Endothelial cell of umbilical vein (primary cell): ENCODE measurements around the gene TMEM179B. TPM values are rescaled to one million over a fixed set of nuclear protein-coding genes. Genes with fewer than 3 reads are reported as not detected.
A peak's percentile ranks its signal among the peaks of the same experiment; 100 is the strongest.

ENCODE experiments used
- BruUV-seq: library from RNA; stranded (reverse); fragments of 400-500 nt; replicated peaks from 2 replicates; lab custom pipeline; 2021; lab: Mats Ljungman, UMichigan
- CTCF ChIA-PET: fragments of 300-600, 350-600 bp; sonication (Branson Sonifier 250); formaldehyde crosslinking; loops from one replicate; lab custom pipeline; 2021; ENCODE audit warnings: antibody characterized with exemption, inconsistent platforms; lab: Charles Lee
- POLR2A ChIA-PET: fragments of 300-600, 350-600 bp; sonication (Branson Sonifier 250); formaldehyde crosslinking; loops from one replicate; lab custom pipeline; 2021; ENCODE audit warnings: antibody characterized with exemption, inconsistent platforms; lab: Charles Lee
- DNase-seq: peaks from one replicate; pipeline ENCODE4 v3.0.0-alpha.2; 2011; ENCODE audit warnings: low read depth, low spot score
- FAIRE-seq: peaks from 2 replicates; lab custom pipeline; 2011; peaks lifted over from hg19 to GRCh38; lab: Jason Lieb, UNC
- H2AFZ ChIP-seq: 2 replicates; pipeline ENCODE4 v1.6.0; 2012; ENCODE audit warnings: low read depth, low read length, control low read depth, inconsistent platforms
- H3K27ac ChIP-seq: 2 replicates; pipeline ENCODE4 v1.5.1; 2011; ENCODE audit warnings: low read depth, mild to moderate bottlenecking, control low read depth, low read length, moderate library complexity; ENCODE audit not compliant: insufficient read depth
- H3K27me3 ChIP-seq, 2 experiments: 2 replicates each; pipeline versions ENCODE4 v1.6.0 to v1.6.1; 2011; ENCODE audit warnings: low read length in 2 of 2, mixed read lengths in 1 of 2; ENCODE audit not compliant: control insufficient read depth in 2 of 2, insufficient read depth in 2 of 2
- H3K36me3 ChIP-seq, 2 experiments: 2 replicates in 1 of 2; 3 replicates in 1 of 2; pipeline ENCODE4 v1.5.1; 2011; ENCODE audit warnings: low read length in 2 of 2, mild to moderate bottlenecking in 1 of 2, moderate library complexity in 1 of 2; ENCODE audit not compliant: control insufficient read depth in 2 of 2, insufficient read depth in 2 of 2; ENCODE audit errors: extremely low read depth in 1 of 2
- H3K4me1 ChIP-seq: 3 replicates; pipeline ENCODE4 v1.5.1; 2011; ENCODE audit warnings: mild to moderate bottlenecking, low read length; ENCODE audit not compliant: control insufficient read depth, insufficient read depth; ENCODE audit errors: extremely low read depth
- H3K4me2 ChIP-seq: 2 replicates; pipeline ENCODE4 v1.6.1; 2011; ENCODE audit warnings: low read length, control low read depth, mixed read lengths; ENCODE audit not compliant: insufficient read depth
- H3K4me3 ChIP-seq, 3 experiments: fragments of 200-600 bp in 1 of 3; sonication (generic), shearing (Covaris generic) in 1 of 3; replicated peaks in 1 of 3; 2 replicates each; pipeline ENCODE4 v1.5.1; 2011 to 2016; ENCODE audit warnings: control low read depth in 3 of 3, low read length in 3 of 3, mild to moderate bottlenecking in 2 of 3, inconsistent platforms in 1 of 3, low read depth in 1 of 3, moderate library complexity in 1 of 3; ENCODE audit not compliant: insufficient read depth in 1 of 3
- H3K79me2 ChIP-seq: 2 replicates; pipeline ENCODE4 v1.6.0; 2012; ENCODE audit warnings: low read length, inconsistent platforms; ENCODE audit not compliant: control insufficient read depth, insufficient read depth
- H3K9ac ChIP-seq: replicated peaks from 2 replicates; pipeline ENCODE3; 2011; ENCODE audit warnings: low read length, control low read depth; ENCODE audit not compliant: insufficient read depth; ENCODE audit errors: extremely low read depth
- H3K9me1 ChIP-seq: replicated peaks from 3 replicates; pipeline ENCODE4 v1.6.0; 2011; ENCODE audit warnings: mild to moderate bottlenecking, low read length; ENCODE audit not compliant: control insufficient read depth, insufficient read depth; ENCODE audit errors: extremely low read depth
- H3K9me3 ChIP-seq: replicated peaks from 2 replicates; pipeline ENCODE4 v1.5.1; 2012; ENCODE audit warnings: low read length, inconsistent platforms; ENCODE audit not compliant: control insufficient read depth, insufficient read depth
- H4K20me1 ChIP-seq: replicated peaks from 2 replicates; pipeline ENCODE3; 2011; ENCODE audit warnings: mild to moderate bottlenecking, low read length; ENCODE audit not compliant: control insufficient read depth, insufficient read depth; ENCODE audit errors: extremely low read depth
- CTCF ChIP-seq, 2 donors: IDR thresholded peaks; 1 replicate in 1 of 2; 2 replicates in 1 of 2; pipeline ENCODE4 v1.5.1; 2011; ENCODE audit warnings: low read length in 2 of 2, mild to moderate bottlenecking in 2 of 2, moderate library complexity in 2 of 2, control low read depth in 1 of 2, inconsistent platforms in 1 of 2, low read depth in 1 of 2; ENCODE audit not compliant: insufficient read depth in 1 of 2; ENCODE audit errors: extremely low read depth in 1 of 2
- EZH2 ChIP-seq: IDR thresholded peaks from 2 replicates; pipeline ENCODE4 v1.6.1; 2012; ENCODE audit warnings: borderline replicate concordance, low read depth, mild to moderate bottlenecking, moderate library complexity, low read length, inconsistent platforms; ENCODE audit not compliant: severe bottlenecking
- GATA2 ChIP-seq: IDR thresholded peaks from 2 replicates; pipeline ENCODE4 v1.7.0; 2011; ENCODE audit warnings: low read depth, mild to moderate bottlenecking, moderate library complexity, mixed read lengths, low read length; ENCODE audit not compliant: insufficient read length, insufficient read depth
- JUN ChIP-seq: IDR thresholded peaks from 2 replicates; pipeline ENCODE4 v1.6.1; 2011; ENCODE audit warnings: borderline replicate concordance, low read depth; ENCODE audit not compliant: insufficient read length, insufficient read depth
- MYC ChIP-seq: IDR thresholded peaks from one replicate; pipeline ENCODE4 v1.6.1; 2011; ENCODE audit warnings: mild to moderate bottlenecking, low read depth, low read length
- POLR2A ChIP-seq: IDR thresholded peaks from 2 replicates; pipeline ENCODE4 v1.6.1; 2012; ENCODE audit warnings: low read depth, mild to moderate bottlenecking, control low read depth, low read length
- POLR2AphosphoS5 ChIP-seq: IDR thresholded peaks from 2 replicates; pipeline ENCODE4 v1.6.1; 2012; ENCODE audit warnings: low read depth, mild to moderate bottlenecking, control low read depth, low read length, moderate library complexity; ENCODE audit not compliant: insufficient read depth
- dilution Hi-C: fragments of 300-500 bp; cut with MboI; formaldehyde crosslinking; loops from one replicate; pipeline ENCODE4 v1.15.0; 2019; ENCODE audit warnings: low sequenced_read_pairs; ENCODE audit not compliant: extremely low pct_ligation_motif_present
- intact Hi-C: fragments of 100-400 bp; cut with micrococcal nuclease; formaldehyde crosslinking; loops from one replicate; pipeline ENCODE4 v1.10.0; 2022
- polyA plus RNA-seq, 4 experiments: library from polyadenylated mRNA; depleted of rRNA in 3 of 4; stranded (reverse) in 3 of 4; unstranded in 1 of 4; fragments of >200 nt; gene quantifications; 2 replicates each; pipeline versions ENCODE4 v1.2.1 to v1.2.3, GENCODE V29; 2011 to 2012; ENCODE audit warnings: missing spikeins in 1 of 4
- total RNA-seq: library from RNA; stranded (reverse); gene quantifications from 2 replicates; pipeline ENCODE4 v1.2.3, GENCODE V29; 2021

Gene TMEM179B
- total and polyA plus RNA-seq, 2 donors (not counting 3 experiments of a cell fraction or from before 2014, with no cell fraction given): 27.6 to 102 TPM

- Histone ChIP-seq H3K79me2 (peaks cover 26% of the 10 kb centered on the region), H3K4me3 (peak overlapping the region; percentile 1 to 95 (median 43)), H3K9me3 (no peaks in the 10 kb centered on the region), H3K36me3 (peaks cover 0 to 15% of the 10 kb centered on the region in 2 experiments), H3K27ac (peak overlapping the region; percentile 32), H3K4me2 (peak overlapping the region; percentile 68), H4K20me1 (no peaks in the 10 kb centered on the region), H3K27me3 (no peaks in the 10 kb centered on the region), H2AFZ (peak overlapping the region; percentile 61), H3K9me1 (no peaks in the 10 kb centered on the region), H3K4me1 (peaks cover 11% of the 10 kb centered on the region), H3K9ac (peak overlapping the region; percentile 75)
- dilution Hi-C loops: no loop called here
- FAIRE-seq (peak; percentile 63), DNase-seq (peak; percentile 86)
- POLR2A ChIA-PET: interaction anchor here (0.6 to 2.8 kb wide), 7 partner anchors 11 to 123 kb away, joined by 3 to 33 read pairs (median 5); partner anchors contain the start of genes SLC3A2, STX5 and ZBTB3
- TF ChIP-seq EZH2 (no peak), POLR2A (no peak), CTCF (IDR thresholded peaks at IDR 0.05; ENCODE audit: extremely low read depth in 1 of 2, insufficient read depth in 1 of 2, low read depth in 1 of 2, low read length in 2 of 2) (peak; percentile 99 to 100), POLR2AphosphoS5 (no peak), GATA2 (no peak), JUN (no peak), MYC (no peak)
- no TSS peak for BruUV-seq
- intact Hi-C loops: loop anchor here (1.0 to 2.0 kb wide), 8 partner anchors 15 to 95 kb away; partner anchors contain the start of genes NXF1, POLR2G, STX5 and TAF6L
- CTCF ChIA-PET: interaction anchor here (0.6 to 3.1 kb wide), 47 partner anchors 9 to 391 kb away, joined by 3 to 105 read pairs (median 7); partner anchors contain the start of genes C11orf98, CSKMT, HNRNPUL2 and POLR2G
These were observed 741 bp upstream of the TMEM179B start for GRCh38 chr11:62786318-62787004.
